ENCODE data around the gene C19orf73. TPM values are rescaled to one million over a fixed set of nuclear protein-coding genes. Genes with fewer than 3 reads are reported as not detected.
"Not testable (repeated sequence)": the region's sequence is repeated elsewhere in the genome, so short reads cannot be mapped to it uniquely, and the experiment has no call there.

C19orf73 gene
- total RNA-seq, 4 donors from 2014 or later = 0.83 to 3.3 (median 1.9) TPM

GRCh38 chr19:49125025-49125731 lies 6.2 kb upstream of the C19orf73 start:
- Histone ChIP-seq H3K4me3 (no peak overlapping the region), H3K4me1 (peaks cover 14 to 30% (median 24%) of the 10 kb centered on the region in 4 donors), H3K27ac (replicated peaks in 1 of 4) (no peak overlapping the region), H3K9me3 (no peaks in the 10 kb centered on the region), H3K27me3 (no peaks in the 10 kb centered on the region), H3K36me3 (no peaks in the 10 kb centered on the region)
- TF ChIP-seq POLR2AphosphoS5 (IDR thresholded peaks at IDR 0.05) (no peak), CTCF (IDR thresholded peaks at IDR 0.05) (no peak)
- intact Hi-C loops (cut with DNase I) = no loop called here
- 64% methylated on average over 8 of the region's 23 CpGs for WGBS
- DNase-seq (ENCODE audit: extremely low spot score) = no peak

- H3K27me3 ChIP-seq; DNase-seq (ENCODE audit: extremely low spot score); intact Hi-C loops (cut with DNase I); H3K9me3 ChIP-seq; H3K4me3 ChIP-seq; H3K36me3 ChIP-seq; H3K27ac ChIP-seq (replicated peaks in 1 of 4): not testable (repeated sequence)
- peaks cover 19 to 36% (median 30%) of the 10 kb centered on the region in 4 donors for H3K4me1 ChIP-seq
- 94% methylated on average over 11 of the region's 11 CpGs for WGBS
Observed at GRCh38 chr19:49123285-49123684, 4.3 kb upstream of the C19orf73 start.

GRCh38 chr19:49121841-49122240 lies 2.9 kb upstream of the C19orf73 start:
- H3K36me3 ChIP-seq; H3K4me3 ChIP-seq; H3K27ac ChIP-seq (replicated peaks in 1 of 4); H3K27me3 ChIP-seq; H3K9me3 ChIP-seq; intact Hi-C loops (cut with DNase I); DNase-seq (ENCODE audit: extremely low spot score): not testable (repeated sequence)
- peaks cover 22 to 38% (median 31%) of the 10 kb centered on the region in 4 donors for H3K4me1 ChIP-seq
- 71% methylated on average over 10 of the region's 10 CpGs for WGBS

- no peaks in the 10 kb centered on the region for H3K27me3 ChIP-seq
- H3K4me1 ChIP-seq = peaks cover 22 to 38% (median 31%) of the 10 kb centered on the region in 4 donors
- DNase-seq (ENCODE audit: extremely low spot score) = no peak
- H3K9me3 ChIP-seq = no peaks in the 10 kb centered on the region
- intact Hi-C loops (cut with DNase I) = no loop called here
- WGBS = 92% methylated on average over 2 of the region's 2 CpGs
- no peak for TF ChIP-seq POLR2A (IDR thresholded peaks at IDR 0.05; ENCODE audit: low read depth)
- TF ChIP-seq CTCF (IDR thresholded peaks at IDR 0.05) = no peak
- no peak for TF ChIP-seq POLR2AphosphoS5 (IDR thresholded peaks at IDR 0.05)
- TF ChIP-seq EP300 (IDR thresholded peaks at IDR 0.05) = no peak
- no peak overlapping the region for H3K4me3 ChIP-seq
- no peak overlapping the region for H3K27ac ChIP-seq (replicated peaks in 1 of 4)
- peaks cover 0 to 4% (median 0%) of the 10 kb centered on the region in 4 donors for H3K36me3 ChIP-seq
Observed at GRCh38 chr19:49120868-49121267, 1.9 kb upstream of the C19orf73 start.

- DNase-seq (ENCODE audit: extremely low spot score) = no peak
- no peaks in the 10 kb centered on the region for H3K9me3 ChIP-seq
- 11% methylated on average over 16 of the region's 16 CpGs for WGBS
- peak overlapping the region in 1 of 4 donors; percentile 98 for H3K27ac ChIP-seq (replicated peaks in 1 of 4)
- intact Hi-C loops (cut with DNase I) = no loop called here
- H3K27me3 ChIP-seq = no peaks in the 10 kb centered on the region
- TF ChIP-seq POLR2AphosphoS5 (IDR thresholded peaks at IDR 0.05) (no peak), EP300 (IDR thresholded peaks at IDR 0.05) (no peak), CTCF (IDR thresholded peaks at IDR 0.05) (no peak), POLR2A (IDR thresholded peaks at IDR 0.05; ENCODE audit: low read depth) (no peak)
- peak overlapping the region in 3 of 4 donors; percentile 69 to 86 (median 70) for H3K4me3 ChIP-seq
- H3K4me1 ChIP-seq = peaks cover 22 to 37% (median 32%) of the 10 kb centered on the region in 4 donors
- H3K36me3 ChIP-seq = peaks cover 0 to 4% (median 0%) of the 10 kb centered on the region in 4 donors
Observed at GRCh38 chr19:49120325-49120683, 1.4 kb upstream of the C19orf73 start.

All from esophagus muscularis mucosa (tissue), 4 donors.